GM19193 (cell line): ENCODE data around the gene STAB2.

Experiments used
- POLR2A ChIP-seq: IDR thresholded peaks from 4 replicates; pipeline ENCODE4 v1.6.1; 2011; ENCODE audit not compliant: insufficient read depth, insufficient read length; ENCODE audit errors: extremely low read depth

The STAB2 gene

DNA sequence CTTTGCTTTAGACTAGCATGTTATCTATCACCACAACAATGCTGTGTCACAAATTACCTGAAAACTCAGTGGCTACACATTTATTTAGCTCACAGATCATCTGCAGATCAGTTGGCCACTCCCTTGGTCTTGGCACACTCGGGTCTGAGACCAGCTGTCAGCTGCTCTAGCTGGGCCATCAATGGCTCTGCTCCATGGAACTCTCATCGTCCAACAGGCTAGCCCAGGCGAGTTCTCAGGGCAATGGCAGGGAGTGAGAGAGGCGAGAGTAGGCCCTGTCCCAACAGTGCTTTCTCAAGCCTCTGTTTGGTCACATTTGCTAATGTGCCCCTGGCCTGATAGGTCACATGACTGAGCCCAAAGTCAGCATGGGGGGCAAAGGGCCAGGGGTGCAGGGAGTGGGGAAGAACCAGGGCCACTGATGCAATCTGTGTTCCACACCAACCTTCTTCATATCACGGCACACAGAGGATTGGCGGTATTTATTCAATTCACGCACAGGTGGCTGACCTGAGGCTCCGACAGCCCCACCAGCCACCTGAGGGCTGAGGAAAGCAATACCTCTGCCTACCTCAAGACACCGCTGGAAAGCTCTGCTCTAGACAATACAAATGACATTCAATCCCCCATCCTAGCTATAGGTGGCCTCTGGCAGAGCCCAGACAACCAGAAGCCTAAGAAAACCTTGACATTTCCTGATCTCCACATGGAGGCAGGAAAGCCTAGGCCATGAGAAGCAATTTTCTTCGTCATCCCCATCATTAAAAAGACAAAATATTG, 171.4 kb downstream of the STAB2 start:
- no peak for TF ChIP-seq POLR2A

DNA sequence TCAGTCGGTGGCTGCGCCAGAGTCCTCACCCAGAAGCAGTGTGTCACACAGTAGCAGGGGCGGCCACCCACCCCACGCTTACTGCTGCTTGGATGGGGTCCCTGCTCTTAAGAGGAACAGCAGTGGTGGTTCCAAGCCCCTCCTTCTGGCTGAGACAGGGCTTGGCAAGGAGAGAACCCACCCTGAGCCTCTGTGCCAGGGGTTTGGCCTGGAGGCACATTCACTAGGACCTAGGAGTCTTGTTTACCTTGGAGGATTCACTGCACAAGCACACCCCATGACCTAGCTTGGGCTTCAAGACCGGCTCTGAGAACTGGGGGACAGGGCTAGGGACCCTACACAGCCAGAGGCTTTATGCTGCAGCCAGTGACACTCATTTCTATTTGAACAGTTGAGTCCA, 175.4 kb downstream of the STAB2 start:
- no peak for TF ChIP-seq POLR2A

- TF ChIP-seq POLR2A, result no peak
Observed at GRCh38 chr12:103765322-103765721, 178.2 kb downstream of the STAB2 start.

GRCh38 chr12:103766028-103766427, 179.0 kb downstream of the STAB2 start:
- TF ChIP-seq POLR2A, result no peak

DNA sequence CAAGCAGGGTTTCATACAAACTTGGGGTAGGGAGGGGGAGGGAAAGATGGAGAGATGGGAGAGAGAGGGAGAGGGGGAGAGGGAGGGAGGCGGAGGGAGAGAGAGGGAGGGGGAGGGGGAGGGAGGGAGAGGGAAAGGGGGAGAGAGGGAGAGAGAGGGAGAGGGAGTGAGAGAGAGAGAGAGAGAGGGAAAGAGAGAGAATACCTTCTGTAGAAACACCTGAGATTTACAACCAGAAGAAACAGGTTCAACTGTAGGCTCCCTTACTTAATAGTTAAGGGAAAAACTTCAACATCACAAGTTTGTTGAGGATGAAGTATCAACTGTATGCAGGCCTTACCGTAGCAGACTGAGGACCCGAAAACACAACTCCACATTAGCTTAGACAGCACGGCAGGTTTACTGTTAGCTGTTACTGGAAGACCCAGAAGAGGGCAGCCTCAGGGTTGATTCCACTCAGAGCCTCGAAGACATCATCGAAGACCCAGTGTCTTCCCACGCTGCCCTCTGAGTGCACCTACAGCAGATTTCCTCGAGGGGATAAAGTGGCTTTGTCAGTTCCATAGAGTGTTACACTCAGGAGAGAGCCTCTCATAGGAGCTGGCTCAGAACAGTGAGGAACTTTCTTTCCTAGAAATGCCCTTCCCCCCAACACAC, 181.5 kb downstream of the STAB2 start:
- TF ChIP-seq POLR2A, result no peak

DNA sequence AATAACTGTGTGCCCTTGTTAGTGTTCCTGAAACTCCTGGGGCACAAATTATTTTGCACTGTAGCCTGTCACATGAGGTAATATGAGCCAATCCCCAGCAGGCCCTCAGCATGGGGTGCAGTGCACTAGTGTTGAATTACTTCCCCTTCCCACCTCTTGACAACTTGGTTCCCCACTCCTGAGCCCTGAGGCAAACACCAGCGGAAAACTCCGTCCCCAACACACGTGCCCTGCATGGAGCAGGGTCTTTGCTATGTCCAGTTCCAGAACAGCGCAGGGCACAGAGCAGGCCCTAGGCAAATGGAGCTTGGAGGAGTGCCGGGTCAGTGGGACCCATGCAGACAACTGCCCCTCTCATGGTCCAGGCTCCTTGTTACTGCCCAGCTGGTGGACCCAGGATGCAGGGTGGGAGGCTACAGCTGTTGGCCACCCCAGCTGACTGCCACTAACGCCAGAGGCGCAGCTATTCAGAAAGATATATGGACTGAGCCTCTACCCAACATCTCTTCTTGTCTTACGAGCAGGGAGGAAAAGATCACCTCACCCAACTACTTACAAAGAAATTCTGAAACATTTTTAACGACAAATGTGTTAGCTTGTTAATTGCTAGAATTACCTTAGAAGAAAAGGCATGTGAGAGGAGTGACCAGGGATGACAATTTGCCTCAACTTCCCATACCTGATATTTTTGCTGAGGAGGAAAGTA, 182.3 kb downstream of the STAB2 start:
- no peak for TF ChIP-seq POLR2A

DNA sequence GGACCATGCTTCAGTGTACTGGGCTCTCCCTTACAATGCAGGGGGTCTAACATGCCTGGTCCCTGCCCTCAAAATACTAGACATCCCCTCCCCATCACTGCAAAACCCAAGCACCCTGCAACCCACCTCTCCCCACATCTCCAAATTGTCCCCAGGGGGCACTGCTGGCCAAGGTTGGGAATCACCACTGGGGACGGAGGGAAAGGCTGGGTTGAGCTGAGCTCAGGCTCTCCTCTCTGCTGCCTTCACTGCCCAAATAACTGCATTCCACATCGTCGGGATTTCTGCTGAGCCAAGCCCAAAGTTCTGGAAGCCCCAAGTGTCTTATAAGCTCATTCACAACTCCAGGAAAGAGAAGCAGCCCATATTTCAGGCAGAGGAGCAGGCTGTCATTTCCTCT, 184.4 kb downstream of the STAB2 start:
- TF ChIP-seq POLR2A, result no peak

- no peak for TF ChIP-seq POLR2A
Observed at GRCh38 chr12:103772367-103773108, 185.5 kb downstream of the STAB2 start.

DNA sequence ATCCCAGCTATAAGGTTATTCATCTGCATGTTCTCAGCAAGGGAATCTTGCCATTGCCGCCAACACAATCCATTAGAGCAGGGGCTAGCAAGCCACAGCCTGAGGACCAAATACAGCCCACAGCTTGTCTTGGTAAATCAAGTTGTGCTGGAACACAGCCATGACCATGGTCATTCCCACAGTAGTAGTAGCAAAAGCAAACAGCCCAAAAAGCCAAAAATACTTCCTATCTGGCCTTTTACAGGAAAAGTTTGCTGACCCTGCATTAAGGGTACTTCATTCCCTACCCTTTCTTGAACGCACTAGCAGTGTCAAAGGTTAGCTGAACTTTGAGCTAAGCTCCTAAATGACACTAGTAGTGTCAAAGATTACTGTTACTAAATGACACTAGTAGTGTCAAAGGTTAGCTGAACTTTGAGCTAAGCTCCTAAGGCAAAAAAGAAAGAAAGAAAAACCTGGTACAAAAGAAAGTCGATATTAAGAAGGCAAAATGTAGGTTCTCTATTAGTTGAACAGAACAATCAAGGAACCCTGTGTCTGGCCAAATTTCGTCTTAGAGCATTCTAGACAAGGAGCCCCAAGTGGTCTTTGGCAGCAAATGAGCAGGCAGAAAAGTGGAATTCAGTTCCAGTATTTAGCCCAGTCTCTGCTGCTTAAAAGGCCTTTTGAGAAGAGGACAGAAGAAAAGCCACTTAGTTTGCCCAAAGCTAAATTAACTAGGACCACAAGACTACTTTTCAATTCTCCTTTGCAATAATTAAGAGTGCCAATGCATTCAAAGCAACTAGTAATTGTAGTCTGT, 186.2 kb downstream of the STAB2 start:
- no peak for TF ChIP-seq POLR2A

- no peak for TF ChIP-seq POLR2A
Observed at GRCh38 chr12:103774977-103775560, 188.0 kb downstream of the STAB2 start.

GRCh38 chr12:103778781-103779180, 191.7 kb downstream of the STAB2 start:
- TF ChIP-seq POLR2A, result no peak

GRCh38 chr12:103779410-103780092, 192.5 kb downstream of the STAB2 start:
- no peak for TF ChIP-seq POLR2A

DNA sequence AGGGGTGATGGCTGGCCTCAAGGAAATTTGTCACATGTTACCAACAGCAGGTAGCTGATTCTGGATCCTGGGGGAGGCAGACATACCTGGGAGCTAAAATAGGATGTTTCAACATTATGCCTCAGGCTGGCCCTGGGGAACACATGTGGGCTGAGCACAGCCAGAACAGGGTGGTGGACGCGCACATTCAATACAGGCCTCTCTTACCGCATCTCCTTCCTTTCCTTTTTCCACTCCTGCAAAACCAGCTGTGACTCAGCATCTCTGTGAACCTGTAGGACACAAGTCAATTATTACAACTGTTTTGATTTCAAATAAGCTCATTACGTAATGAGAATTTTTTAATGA, 193.0 kb downstream of the STAB2 start:
- no peak for TF ChIP-seq POLR2A
